ENCODE results near the gene FRMD5.

Gene FRMD5

DNA sequence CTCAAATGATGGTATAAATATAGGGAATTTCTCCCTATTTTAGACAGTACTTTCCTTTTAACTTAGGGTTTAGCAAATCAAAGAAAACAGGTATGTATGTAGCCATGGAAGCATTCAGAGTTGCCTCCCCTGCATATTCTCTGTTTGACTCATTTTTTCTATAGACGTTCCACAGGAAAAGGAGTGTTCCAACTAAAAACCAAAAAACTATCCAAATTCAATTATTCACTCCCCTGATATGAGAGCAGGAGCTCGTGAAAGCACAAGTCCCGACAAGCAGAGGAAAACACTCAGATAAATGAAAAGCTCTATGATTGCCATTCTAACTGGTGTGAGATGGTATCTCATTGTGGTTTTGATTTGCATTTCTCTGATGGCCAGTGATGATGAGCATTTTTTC lies 119.5 kb downstream of the FRMD5 start:
- H3K9me3 ChIP-seq (ENCODE audit: control insufficient read depth in 2 of 2, low read length in 2 of 2): no peaks in the 10 kb centered on the region
- H3K4me3 ChIP-seq (ENCODE audit: low read length in 2 of 2): no peak overlapping the region
- no peak overlapping the region for H3K9ac ChIP-seq (ENCODE audit: low read length in 2 of 2)
- no peaks in the 10 kb centered on the region for H3K36me3 ChIP-seq (ENCODE audit: control insufficient read depth in 2 of 2, insufficient read depth in 2 of 2, low read length in 2 of 2)
- no peaks in the 10 kb centered on the region for H3K4me1 ChIP-seq (ENCODE audit: control insufficient read depth, insufficient read depth, low read length)
- H3K27me3 ChIP-seq (ENCODE audit: control insufficient read depth in 1 of 2, insufficient read depth in 2 of 2, low read length in 2 of 2): no peaks in the 10 kb centered on the region
- no peak overlapping the region for H3K27ac ChIP-seq (ENCODE audit: low read length)

DNA sequence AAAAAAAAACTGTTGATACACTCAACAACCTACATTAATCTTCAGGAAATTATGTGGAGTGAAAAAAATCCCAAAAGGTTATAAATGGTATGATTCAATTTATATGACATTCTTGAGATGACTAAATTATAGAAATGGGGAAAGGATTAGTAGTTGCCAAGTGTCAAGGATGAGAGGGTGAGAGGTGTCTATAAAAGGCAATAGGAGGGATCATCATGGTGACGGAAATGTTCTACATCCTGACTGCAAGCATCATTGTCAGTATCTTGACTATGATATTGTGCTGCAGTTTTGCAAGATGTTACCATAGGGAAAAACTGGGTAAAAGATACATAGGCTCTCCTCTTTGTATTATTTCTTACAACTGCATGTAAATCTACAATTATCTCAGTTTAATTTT lies 125.6 kb downstream of the FRMD5 start:
- no peak overlapping the region for H3K27ac ChIP-seq (ENCODE audit: low read length)
- no peak overlapping the region for H3K9ac ChIP-seq (ENCODE audit: low read length in 2 of 2)
- no peaks in the 10 kb centered on the region for H3K27me3 ChIP-seq (ENCODE audit: control insufficient read depth in 1 of 2, insufficient read depth in 2 of 2, low read length in 2 of 2)
- no peaks in the 10 kb centered on the region for H3K36me3 ChIP-seq (ENCODE audit: control insufficient read depth in 2 of 2, insufficient read depth in 2 of 2, low read length in 2 of 2)
- H3K4me3 ChIP-seq (ENCODE audit: low read length in 2 of 2): no peak overlapping the region
- H3K4me1 ChIP-seq (ENCODE audit: control insufficient read depth, insufficient read depth, low read length): no peaks in the 10 kb centered on the region
- no peaks in the 10 kb centered on the region for H3K9me3 ChIP-seq (ENCODE audit: control insufficient read depth in 2 of 2, low read length in 2 of 2)

DNA sequence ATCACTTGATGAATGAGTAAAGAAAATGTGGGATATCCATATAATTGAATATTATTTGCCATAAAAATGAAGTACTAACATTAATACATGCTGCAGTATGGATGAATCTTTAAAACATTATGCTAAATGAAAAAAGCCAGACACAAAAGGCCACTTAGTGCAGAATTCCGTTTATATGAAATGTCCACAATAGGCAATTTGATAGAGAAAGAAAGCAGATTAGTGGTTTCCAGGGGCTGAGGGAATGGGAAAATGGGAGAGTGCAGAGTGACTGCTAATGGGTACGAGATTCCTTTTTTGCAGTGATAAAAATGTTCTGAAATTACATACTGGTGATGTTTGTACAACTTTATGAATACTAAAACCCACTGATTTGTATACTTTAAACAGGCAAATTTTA lies 126.7 kb downstream of the FRMD5 start:
- no peaks in the 10 kb centered on the region for H3K27me3 ChIP-seq (ENCODE audit: control insufficient read depth in 1 of 2, insufficient read depth in 2 of 2, low read length in 2 of 2)
- no peak overlapping the region for H3K27ac ChIP-seq (ENCODE audit: low read length)
- H3K9ac ChIP-seq (ENCODE audit: low read length in 2 of 2): no peak overlapping the region
- H3K36me3 ChIP-seq (ENCODE audit: control insufficient read depth in 2 of 2, insufficient read depth in 2 of 2, low read length in 2 of 2): no peaks in the 10 kb centered on the region
- H3K9me3 ChIP-seq (ENCODE audit: control insufficient read depth in 2 of 2, low read length in 2 of 2): no peaks in the 10 kb centered on the region
- H3K4me3 ChIP-seq (ENCODE audit: low read length in 2 of 2): no peak overlapping the region
- H3K4me1 ChIP-seq (ENCODE audit: control insufficient read depth, insufficient read depth, low read length): no peaks in the 10 kb centered on the region

- Histone ChIP-seq H3K4me1 (ENCODE audit: control insufficient read depth, insufficient read depth, low read length) (no peaks in the 10 kb centered on the region), H3K4me3 (ENCODE audit: low read length in 2 of 2) (no peak overlapping the region), H3K9me3 (ENCODE audit: control insufficient read depth in 2 of 2, low read length in 2 of 2) (no peaks in the 10 kb centered on the region), H3K27ac (ENCODE audit: low read length) (no peak overlapping the region), H3K27me3 (ENCODE audit: control insufficient read depth in 1 of 2, insufficient read depth in 2 of 2, low read length in 2 of 2) (no peaks in the 10 kb centered on the region), H3K9ac (ENCODE audit: low read length in 2 of 2) (no peak overlapping the region), H3K36me3 (ENCODE audit: control insufficient read depth in 2 of 2, insufficient read depth in 2 of 2, low read length in 2 of 2) (no peaks in the 10 kb centered on the region)
Observed at GRCh38 chr15:44066211-44066827, 128.8 kb downstream of the FRMD5 start.

DNA sequence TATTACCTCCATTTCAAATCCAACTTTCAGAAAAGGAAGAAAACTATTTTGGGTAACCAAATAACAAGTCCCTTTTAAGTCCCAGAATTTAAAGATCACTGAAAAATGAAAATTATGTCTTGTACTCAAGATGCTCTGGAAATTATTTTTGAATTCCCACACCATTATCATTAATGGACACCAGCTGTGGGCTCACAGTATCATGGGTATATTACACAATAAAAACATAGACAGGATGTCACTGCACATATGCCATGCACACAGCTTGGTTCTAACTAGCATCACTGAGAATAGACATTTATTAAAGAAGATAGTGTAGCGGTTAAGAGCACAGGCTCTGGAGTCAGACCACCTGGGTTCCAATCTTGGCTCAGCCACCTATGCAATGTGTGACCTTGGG lies 130.4 kb downstream of the FRMD5 start:
- H3K9ac ChIP-seq (ENCODE audit: low read length in 2 of 2): no peak overlapping the region
- H3K9me3 ChIP-seq (ENCODE audit: control insufficient read depth in 2 of 2, low read length in 2 of 2): no peaks in the 10 kb centered on the region
- no peak overlapping the region for H3K4me3 ChIP-seq (ENCODE audit: low read length in 2 of 2)
- H3K27ac ChIP-seq (ENCODE audit: low read length): no peak overlapping the region
- H3K4me1 ChIP-seq (ENCODE audit: control insufficient read depth, insufficient read depth, low read length): no peaks in the 10 kb centered on the region
- H3K27me3 ChIP-seq (ENCODE audit: control insufficient read depth in 1 of 2, insufficient read depth in 2 of 2, low read length in 2 of 2): no peaks in the 10 kb centered on the region
- H3K36me3 ChIP-seq (ENCODE audit: control insufficient read depth in 2 of 2, insufficient read depth in 2 of 2, low read length in 2 of 2): no peaks in the 10 kb centered on the region

DNA sequence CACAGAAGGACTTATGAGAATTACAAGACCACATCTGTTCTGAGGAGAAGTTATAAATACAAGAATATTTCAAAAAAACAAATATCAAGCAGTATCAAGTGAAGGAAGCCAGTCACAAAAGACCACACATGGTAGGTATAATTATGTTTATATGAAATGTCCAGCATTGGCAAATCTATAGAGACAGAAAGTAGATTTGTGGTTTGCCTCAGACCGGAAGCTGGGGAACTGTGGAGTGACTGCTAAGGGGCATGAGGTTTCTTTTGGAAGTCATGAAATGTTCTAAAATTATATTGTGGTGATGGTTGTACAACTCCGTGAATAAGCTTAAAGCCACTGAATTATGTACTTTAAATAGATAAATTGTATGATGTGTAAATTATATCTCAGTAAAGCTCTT lies 136.9 kb downstream of the FRMD5 start:
- H3K4me3 ChIP-seq (ENCODE audit: low read length in 2 of 2): no peak overlapping the region
- H3K9ac ChIP-seq (ENCODE audit: low read length in 2 of 2): no peak overlapping the region
- no peaks in the 10 kb centered on the region for H3K4me1 ChIP-seq (ENCODE audit: control insufficient read depth, insufficient read depth, low read length)
- H3K27me3 ChIP-seq (ENCODE audit: control insufficient read depth in 1 of 2, insufficient read depth in 2 of 2, low read length in 2 of 2): no peaks in the 10 kb centered on the region
- H3K36me3 ChIP-seq (ENCODE audit: control insufficient read depth in 2 of 2, insufficient read depth in 2 of 2, low read length in 2 of 2): no peaks in the 10 kb centered on the region
- no peaks in the 10 kb centered on the region for H3K9me3 ChIP-seq (ENCODE audit: control insufficient read depth in 2 of 2, low read length in 2 of 2)
- no peak overlapping the region for H3K27ac ChIP-seq (ENCODE audit: low read length)

- Histone ChIP-seq H3K9me3 (ENCODE audit: control insufficient read depth in 2 of 2, low read length in 2 of 2) (no peaks in the 10 kb centered on the region), H3K9ac (ENCODE audit: low read length in 2 of 2) (no peak overlapping the region), H3K36me3 (ENCODE audit: control insufficient read depth in 2 of 2, insufficient read depth in 2 of 2, low read length in 2 of 2) (no peaks in the 10 kb centered on the region), H3K27ac (ENCODE audit: low read length) (no peak overlapping the region), H3K27me3 (ENCODE audit: control insufficient read depth in 1 of 2, insufficient read depth in 2 of 2, low read length in 2 of 2) (no peaks in the 10 kb centered on the region), H3K4me1 (ENCODE audit: control insufficient read depth, insufficient read depth, low read length) (no peaks in the 10 kb centered on the region), H3K4me3 (ENCODE audit: low read length in 2 of 2) (no peak overlapping the region)
Observed at GRCh38 chr15:44045661-44046060, 149.4 kb downstream of the FRMD5 start.

GRCh38 chr15:44045217-44045616 lies 149.9 kb downstream of the FRMD5 start:
- Histone ChIP-seq H3K9me3 (ENCODE audit: control insufficient read depth in 2 of 2, low read length in 2 of 2) (no peaks in the 10 kb centered on the region), H3K4me3 (ENCODE audit: low read length in 2 of 2) (no peak overlapping the region), H3K4me1 (ENCODE audit: control insufficient read depth, insufficient read depth, low read length) (no peaks in the 10 kb centered on the region), H3K9ac (ENCODE audit: low read length in 2 of 2) (no peak overlapping the region), H3K36me3 (ENCODE audit: control insufficient read depth in 2 of 2, insufficient read depth in 2 of 2, low read length in 2 of 2) (no peaks in the 10 kb centered on the region), H3K27me3 (ENCODE audit: control insufficient read depth in 1 of 2, insufficient read depth in 2 of 2, low read length in 2 of 2) (no peaks in the 10 kb centered on the region), H3K27ac (ENCODE audit: low read length) (no peak overlapping the region)

- Histone ChIP-seq H3K27me3 (ENCODE audit: control insufficient read depth in 1 of 2, insufficient read depth in 2 of 2, low read length in 2 of 2) (no peaks in the 10 kb centered on the region), H3K9me3 (ENCODE audit: control insufficient read depth in 2 of 2, low read length in 2 of 2) (no peaks in the 10 kb centered on the region), H3K36me3 (ENCODE audit: control insufficient read depth in 2 of 2, insufficient read depth in 2 of 2, low read length in 2 of 2) (no peaks in the 10 kb centered on the region), H3K4me3 (ENCODE audit: low read length in 2 of 2) (no peak overlapping the region), H3K27ac (ENCODE audit: low read length) (no peak overlapping the region), H3K4me1 (ENCODE audit: control insufficient read depth, insufficient read depth, low read length) (no peaks in the 10 kb centered on the region), H3K9ac (ENCODE audit: low read length in 2 of 2) (no peak overlapping the region)
Observed at GRCh38 chr15:44038755-44039191, 156.3 kb downstream of the FRMD5 start.

DNA sequence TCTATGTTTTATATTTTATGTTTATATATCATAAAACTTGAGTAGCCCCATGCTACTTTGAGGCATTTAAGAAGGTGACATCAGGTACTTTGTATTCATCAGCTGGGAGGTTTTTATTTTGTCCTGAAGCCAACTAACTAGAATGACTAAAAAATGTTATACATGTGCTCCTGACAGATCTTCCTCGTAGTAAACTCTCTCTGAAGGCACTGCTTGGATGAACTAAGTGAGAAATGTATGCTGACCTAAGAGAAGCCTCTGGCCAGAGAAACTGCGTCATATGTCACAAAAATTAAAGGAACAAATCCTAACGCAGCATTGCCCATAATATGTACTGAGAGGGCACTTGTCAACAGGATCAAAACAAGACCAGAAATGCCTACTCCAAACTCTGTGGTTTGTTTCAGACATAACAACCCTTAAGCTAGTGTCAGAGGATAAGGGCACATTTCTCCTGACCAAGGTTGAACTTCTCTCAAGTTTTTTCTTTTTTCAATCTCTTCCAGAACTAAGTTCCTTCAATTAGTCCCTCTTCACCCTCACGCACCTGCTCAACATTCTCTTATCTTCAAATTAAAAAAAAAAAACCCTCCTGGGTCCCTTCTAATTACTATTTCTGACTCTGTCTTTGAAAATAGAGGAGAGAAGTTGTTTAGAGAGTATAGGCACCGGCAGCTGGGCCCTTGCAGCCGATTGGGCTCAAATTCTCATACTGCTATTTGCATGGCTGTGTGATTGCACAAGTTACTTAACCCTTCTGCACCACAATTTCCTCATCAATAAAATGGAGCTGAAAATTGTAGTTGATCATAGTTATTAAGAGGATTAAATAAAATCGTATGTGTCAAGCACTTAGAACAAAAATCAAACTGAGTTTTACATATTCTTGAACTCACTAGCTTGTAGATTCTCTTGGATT lies 159.0 kb downstream of the FRMD5 start:
- H3K27ac ChIP-seq (ENCODE audit: low read length): no peak overlapping the region
- H3K4me3 ChIP-seq (ENCODE audit: low read length in 2 of 2): no peak overlapping the region
- no peaks in the 10 kb centered on the region for H3K27me3 ChIP-seq (ENCODE audit: control insufficient read depth in 1 of 2, insufficient read depth in 2 of 2, low read length in 2 of 2)
- H3K9me3 ChIP-seq (ENCODE audit: control insufficient read depth in 2 of 2, low read length in 2 of 2): no peaks in the 10 kb centered on the region
- H3K36me3 ChIP-seq (ENCODE audit: control insufficient read depth in 2 of 2, insufficient read depth in 2 of 2, low read length in 2 of 2): no peaks in the 10 kb centered on the region
- no peaks in the 10 kb centered on the region for H3K4me1 ChIP-seq (ENCODE audit: control insufficient read depth, insufficient read depth, low read length)
- H3K9ac ChIP-seq (ENCODE audit: low read length in 2 of 2): no peak overlapping the region

All from stomach smooth muscle (tissue), 2 donors.